Epidermal melanocyte (primary cell): Measurements from ENCODE around the gene IFT74.
"Not testable (repeated sequence)": the region's sequence is repeated elsewhere in the genome, so short reads cannot be mapped to it uniquely, and the experiment has no call there.

Experiments used
- DNase-seq: peaks from one replicate; pipeline ENCODE4 v3.0.0; 2011; ENCODE audit warnings: low spot score; ENCODE audit not compliant: insufficient read length

IFT74 gene

DNA sequence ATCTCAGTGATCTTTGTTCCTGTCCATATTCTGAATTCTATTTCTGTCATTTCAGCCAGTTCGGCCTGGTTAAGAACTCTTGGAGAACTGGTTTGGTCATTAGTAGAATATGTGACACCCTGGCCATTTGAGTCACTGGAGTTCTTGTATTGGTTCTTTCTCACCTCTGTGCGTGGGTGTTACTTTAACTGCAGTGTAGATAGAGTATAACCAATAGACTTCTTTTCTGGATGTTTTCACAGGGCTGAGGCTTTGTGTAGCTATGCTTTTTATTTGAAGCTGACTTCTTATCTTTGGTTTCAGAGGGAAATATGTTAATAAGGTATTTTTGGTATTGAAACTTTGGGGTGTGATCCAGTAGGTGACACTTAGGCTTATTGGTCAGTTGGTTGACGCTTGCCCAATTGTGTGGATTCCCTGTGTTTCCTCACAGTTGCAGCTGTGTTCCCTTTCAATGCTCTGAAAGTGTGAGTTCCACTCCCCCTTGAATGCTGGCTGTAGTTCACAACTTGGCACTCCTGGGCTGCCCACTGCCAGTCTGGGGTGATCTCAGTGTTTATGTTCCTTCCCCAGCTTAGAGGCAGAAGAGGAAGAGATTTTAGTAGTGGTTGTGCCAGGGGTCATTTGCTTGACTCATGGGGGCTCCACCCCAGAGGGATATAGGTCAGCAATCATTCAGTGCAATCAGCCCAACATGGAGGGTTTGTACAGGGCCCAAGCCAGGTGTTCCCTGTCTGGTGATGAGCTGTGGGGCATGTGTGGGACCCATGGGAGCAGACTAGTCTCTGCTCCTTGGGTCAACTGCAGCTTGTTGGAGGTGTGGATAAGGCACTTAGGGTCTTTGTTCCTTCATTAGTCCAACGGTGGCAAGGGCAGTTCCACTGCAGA lies 117.9 kb downstream of the IFT74 start:
- no peak for DNase-seq

DNA sequence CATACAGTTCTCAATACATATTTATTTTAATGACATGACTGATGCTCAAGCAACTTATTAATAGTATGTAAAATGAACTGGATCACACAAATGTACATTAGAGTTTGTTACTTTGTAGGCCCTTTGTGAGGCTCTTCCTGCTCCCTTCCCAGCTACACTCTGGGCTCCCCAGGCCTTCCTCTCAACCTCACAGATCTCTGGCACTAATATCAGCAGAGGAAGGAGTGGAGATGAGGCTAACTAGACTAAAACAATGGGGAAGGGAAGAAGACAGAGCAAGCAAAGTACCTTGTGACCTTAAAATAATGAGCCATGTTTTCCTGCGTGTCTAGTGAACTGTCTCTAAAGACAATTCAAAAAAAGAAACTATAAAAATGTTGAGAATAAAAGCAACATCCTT lies 122.5 kb downstream of the IFT74 start:
- no peak for DNase-seq

DNA sequence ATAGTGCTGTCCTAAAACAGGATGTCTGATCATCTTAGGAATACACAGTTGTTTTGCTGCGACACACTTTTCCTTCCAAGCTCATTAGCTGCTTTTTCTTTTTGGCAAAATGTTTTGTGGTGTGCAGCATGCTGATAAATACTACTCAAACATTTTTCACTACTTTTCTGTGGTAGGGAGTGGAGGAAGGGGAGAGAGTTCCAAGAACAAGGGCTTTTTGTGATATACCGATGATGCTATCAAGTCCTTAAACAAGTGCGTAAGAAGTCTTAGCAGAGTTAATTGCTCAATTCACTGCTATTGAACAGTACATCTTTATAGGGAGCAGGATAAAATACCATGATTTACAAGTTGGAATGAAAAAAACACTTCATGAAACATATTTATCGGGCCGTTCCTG lies 129.2 kb downstream of the IFT74 start:
- peak; percentile 47 for DNase-seq

DNA sequence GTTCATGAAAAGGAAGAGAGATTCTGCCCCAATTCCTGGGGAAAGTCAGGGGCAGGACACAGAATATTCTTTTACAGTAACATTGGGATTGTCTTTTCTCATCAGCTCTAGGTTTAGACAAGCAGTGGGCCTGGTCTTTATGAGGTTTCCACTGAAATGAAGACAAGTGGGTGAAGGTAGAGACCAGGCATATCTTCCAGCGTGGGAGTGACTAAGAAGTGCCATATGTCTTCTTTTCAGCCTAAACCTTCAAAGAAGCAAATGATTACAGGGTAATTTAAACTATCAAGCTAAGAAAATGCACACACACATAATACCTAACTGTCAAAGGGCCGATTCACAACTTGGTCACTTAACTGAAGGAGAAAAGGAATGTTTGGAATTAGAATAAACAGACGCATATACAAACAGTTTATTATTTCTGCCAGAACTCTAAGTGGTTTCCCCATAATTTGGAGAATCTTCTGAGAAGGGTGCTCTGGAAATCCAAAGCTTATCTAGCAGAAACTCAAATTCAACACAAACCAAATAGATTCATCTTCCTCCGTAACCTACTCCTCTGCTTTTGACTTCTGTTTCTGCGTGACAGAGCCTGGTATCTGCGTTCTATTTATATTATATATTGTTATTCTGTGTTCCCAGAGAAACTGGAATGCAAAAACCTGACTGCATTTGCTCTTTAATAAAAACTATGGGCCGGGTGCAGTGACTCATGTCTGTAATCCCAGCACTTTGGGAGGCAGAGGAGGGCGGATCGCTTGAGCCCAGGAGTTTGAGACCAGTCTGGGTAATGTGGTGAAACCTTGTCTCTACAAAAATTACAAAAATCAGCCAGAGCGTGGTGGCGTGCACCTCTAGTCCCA lies 130.8 kb downstream of the IFT74 start:
- no peak for DNase-seq

DNA sequence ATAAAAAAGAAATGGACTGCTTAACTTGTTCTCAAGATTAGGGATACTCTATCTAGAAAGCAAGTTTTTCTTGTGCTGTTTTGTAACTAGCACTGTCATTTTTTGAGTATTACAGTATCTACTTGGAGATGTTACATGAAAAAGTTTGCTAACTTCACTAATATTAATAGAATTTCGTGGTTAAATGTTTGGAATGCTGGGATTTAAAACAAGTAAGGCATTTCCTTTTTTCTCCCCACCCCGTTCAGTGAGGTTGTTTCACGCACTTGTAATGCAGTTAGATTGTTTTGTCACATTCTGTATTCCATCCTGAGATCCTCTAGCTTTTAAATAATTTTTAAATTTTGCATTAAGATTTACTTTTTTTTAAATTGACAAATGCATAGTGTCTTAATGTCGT lies 132.8 kb downstream of the IFT74 start:
- no peak for DNase-seq

DNA sequence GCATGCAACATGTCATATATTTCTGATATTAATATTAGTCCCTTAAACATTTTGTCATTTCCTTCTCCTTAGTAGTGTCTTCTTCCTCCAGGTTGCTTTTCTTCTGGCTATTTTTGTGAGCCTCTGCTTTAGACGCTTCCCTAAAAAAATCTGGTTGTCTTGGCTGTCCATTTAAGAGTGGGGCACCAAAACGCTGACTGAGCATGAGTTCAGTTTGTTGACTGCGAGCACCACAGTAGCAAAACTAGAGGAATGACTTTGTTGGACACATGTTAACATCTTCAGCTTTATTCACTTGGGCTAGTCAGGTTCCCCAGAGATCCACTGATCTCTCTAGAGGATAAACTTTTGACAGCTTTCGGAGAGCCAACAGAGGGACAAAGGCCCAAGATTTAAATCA lies 133.5 kb downstream of the IFT74 start:
- DNase-seq = no peak

DNA sequence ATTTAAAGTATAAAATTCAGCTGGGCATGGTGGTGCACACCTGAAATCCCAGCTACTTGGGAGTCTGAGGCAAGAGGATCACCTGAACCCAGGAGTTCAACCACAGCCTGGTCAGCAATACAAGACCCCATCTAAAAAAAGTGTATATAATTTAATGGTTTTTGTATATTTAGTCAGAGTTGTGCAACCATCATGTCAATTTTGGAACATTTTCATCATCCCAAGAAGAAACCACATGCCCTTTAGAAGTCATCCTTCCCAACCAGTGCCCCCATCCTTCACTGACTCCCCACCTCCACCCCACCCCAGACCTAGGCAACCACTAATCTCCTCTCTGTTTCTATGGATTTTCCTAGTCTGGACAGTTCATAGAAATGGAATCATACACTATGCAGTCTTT lies 134.0 kb downstream of the IFT74 start:
- DNase-seq = no peak

DNA sequence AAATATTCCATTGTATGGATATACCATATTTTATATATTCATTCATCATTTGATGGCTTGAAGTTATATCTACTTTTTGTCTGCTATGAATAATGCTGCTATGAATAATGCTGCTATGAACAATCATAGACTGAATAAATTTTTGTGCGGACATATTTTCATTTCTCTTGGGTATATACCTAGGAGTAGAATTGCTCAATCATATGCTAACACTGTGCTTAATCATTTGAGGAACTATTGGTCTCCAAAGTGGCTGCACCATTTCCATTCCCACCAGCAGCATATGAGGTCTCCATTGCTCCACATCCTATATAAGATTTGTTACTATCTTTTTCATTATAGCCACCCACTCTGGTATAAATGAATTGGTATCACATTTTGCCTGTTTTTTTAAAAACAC lies 134.5 kb downstream of the IFT74 start:
- no peak for DNase-seq

DNA sequence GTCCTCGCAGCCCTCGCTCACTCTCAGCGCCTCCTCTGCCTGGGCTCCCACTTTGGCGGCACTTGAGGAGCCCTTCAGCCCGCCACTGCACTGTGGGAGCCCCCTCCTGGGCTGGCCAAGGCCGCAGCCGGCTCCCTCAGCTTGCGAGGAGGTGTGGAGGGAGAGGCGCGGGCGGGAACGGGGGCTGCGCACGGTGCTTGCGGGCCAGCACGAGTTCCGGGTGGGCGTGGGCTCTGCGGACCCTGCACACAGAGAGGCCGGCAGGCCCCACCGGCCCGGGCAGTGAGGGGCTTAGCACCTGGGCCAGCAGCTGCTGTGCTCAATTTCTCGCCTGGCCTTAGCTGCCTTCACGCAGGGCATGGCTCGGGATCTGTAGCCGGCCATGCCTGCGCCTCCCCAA lies 136.3 kb downstream of the IFT74 start:
- not testable (repeated sequence) for DNase-seq

DNA sequence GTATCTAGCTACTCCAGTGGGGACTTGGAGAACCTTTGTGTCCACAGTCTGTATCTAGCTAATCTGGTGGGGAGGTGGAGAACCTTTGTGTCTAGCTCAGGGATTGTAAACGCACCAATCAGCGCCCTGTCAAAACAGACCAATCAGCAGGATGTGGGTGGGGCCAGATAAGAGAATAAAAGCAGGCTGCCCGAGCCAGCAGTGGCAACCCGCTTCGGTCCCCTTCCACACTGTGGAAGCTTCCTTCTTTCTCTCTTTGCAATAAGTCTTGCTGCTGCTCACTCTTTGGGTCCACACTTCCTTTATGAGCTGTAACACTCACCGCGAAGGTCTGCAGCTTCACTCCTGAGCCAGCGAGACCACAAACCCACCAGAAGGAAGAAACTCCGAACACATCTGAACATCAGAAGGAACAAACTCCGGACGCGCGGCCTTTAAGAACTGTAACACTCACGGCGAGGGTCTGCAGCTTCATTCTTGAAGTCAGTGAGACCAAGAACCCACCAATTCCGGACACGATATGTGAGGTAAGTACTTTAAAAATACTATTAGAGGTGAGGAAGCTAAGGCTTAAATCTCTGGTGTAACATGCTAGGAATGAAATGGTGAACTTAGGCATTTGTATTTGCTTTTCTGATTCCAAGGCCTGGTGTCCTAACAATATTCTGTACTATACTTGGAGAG lies 137.3 kb downstream of the IFT74 start:
- not testable (repeated sequence) for DNase-seq

DNA sequence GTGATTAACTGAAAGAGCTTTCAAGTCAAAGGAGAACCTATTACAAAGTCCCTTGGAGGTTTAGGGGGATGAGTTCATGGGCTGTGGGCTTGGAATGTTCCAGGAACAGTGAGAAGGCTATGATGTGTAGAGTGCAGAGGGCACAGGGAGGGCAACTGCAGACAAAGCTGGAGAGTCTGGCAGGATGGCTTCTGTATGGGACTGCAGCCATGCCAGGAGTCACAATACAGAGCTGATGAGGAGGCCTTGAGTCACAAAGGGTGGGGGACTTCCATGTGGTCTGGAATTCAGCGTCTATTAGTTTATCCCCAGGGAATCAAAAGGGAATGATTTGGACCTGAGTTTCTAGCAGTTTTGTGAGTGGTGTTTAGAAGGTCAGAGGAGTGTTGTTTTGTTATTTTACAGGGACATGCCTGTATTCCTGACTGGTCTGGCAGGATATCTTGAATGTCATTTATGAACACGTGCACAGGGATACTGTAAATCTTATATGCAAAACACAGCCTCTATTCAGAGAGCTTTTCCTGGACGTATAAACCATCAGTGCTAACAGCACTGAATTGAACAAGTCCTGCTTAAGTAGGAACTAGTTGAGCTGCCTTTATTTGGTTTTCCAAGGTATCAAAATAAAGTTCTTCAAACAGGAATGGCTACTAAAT lies 138.6 kb downstream of the IFT74 start:
- no peak for DNase-seq

DNA sequence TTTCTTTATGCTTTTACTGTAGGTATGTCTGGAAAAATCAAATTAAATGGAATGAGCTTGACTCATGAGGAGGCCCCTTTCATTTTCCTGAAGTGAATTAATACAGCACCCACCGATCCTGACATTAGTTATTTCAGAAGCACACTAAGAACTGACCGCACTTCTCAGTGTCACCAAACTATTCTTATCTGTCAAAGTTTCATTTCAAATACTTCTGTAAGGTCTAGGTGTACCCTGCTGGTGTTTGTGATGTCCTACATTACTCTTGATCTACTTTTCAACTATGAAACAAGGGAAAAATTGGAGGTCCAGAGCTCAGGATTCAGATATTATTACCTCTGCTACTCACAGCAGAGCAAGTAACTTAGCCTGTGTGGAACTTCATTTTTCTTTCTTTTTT lies 151.0 kb downstream of the IFT74 start:
- DNase-seq = no peak

DNA sequence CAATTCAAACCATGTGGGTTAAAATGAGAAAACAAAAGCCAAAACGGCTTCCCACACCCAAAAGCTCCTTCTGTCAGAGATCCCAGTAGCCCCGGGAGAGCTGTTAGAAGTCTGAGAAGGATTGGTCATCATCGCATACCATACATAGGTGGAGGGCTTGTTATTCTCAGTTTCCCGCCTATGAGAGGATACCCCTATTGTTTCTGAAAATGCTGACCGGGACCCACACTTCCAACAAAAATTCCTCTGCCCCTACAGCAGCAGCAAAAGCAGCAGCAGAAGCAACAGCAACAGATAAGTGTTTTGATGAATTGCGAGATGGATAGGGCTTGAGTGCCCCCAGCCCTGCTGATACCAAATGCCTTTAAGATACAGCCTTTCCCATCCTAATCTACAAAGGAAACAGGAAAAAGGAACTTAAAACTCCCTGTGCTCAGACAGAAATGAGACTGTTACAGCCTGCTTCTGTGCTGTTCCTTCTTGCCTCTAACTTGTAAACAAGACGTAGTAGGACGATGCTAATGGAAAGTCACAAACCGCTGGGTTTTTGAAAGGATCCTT lies 152.8 kb downstream of the IFT74 start, which contains the start of gene TEK:
Gene TEK (plus strand): TSS at position 245 of the 561 bp plus-strand sequence. CDS start 366 bp downstream, outside the sequence.
- no peak for DNase-seq

DNA sequence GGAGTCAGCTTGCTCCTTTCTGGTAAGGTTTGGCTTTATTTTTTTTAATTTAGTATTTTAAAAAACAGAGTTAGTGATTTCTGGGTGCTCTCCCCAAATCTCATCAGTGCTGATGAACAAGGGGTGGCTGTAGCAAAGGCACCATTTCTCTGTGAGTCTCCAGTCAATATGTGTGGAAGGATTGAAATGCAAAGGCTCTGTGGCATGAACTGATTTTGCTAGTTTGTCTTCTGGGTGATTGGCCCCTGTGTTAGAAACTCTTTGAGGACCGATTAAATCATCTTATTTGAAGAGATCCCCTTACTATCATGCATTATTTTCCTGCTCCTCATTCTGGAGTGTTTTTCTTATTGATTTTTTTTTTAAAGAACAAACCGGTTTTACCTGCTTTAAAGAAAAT lies 153.4 kb downstream of the IFT74 start:
- no peak for DNase-seq

DNA sequence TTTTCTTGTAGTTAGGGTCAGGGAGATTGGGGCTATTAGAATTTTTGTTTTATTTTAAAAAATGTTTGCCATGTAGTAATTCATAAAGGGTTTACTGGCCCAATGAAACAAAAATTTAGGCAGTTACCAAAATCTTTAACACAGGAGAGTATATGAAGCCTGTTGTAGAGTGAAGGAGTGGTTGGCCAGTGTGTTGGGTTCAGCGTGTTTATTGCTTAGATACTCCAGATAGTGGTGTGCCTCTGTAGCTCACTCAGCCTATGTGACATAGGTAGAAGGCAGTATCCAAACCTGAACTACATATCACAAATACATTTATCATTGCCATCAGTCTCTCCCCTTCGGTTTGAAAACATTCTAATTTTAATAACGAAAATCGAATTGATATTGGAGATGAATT lies 154.0 kb downstream of the IFT74 start:
- DNase-seq = no peak

DNA sequence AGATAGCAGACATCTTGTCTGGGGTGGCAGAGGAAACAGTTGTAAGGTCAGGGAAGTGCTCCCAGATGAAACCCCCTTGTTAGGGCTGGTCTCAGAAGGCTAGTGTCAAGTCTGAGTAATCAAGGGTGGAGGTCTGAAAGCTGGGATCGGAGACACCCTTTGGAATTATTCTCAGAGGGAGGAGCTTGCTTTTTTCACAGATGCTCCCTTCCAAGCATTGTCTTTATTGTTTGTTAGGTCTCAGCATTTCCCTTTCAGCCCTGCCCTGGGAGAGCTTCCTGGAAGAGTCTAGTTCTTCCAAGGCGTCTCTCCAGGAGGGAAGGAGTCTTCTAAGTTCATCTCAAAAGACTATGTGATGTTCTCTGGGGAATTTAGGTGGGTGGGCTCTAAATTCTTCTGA lies 156.0 kb downstream of the IFT74 start:
- DNase-seq = no peak
